ENCODE data around the gene EPHB2.
A peak's percentile ranks its signal among the peaks of the same experiment; 100 is the strongest.
"Not testable (repeated sequence)": the region's sequence is repeated elsewhere in the genome, so short reads cannot be mapped to it uniquely, and the experiment has no call there.

Gene EPHB2

DNA sequence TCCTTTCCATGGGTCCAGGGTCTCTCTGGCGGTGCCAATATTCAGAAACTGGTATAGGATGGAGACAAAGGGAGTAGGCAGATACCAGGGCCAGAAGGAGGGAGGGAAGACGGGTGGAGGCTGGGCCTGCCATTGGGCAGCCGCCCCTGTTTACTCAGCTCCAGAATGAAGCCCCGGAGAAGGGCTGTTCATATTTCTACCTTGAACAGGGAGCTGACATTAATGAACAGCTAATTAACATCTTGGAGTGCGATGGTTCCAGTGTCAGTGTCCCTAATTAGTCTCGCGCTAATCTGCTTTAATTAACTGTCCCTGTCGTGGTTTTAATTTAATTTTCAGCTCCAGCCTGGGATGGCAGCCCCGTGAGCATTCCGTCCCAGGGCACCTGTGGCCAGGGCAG, 113.8 kb downstream of the EPHB2 start:
- no peak for DNase-seq

DNA sequence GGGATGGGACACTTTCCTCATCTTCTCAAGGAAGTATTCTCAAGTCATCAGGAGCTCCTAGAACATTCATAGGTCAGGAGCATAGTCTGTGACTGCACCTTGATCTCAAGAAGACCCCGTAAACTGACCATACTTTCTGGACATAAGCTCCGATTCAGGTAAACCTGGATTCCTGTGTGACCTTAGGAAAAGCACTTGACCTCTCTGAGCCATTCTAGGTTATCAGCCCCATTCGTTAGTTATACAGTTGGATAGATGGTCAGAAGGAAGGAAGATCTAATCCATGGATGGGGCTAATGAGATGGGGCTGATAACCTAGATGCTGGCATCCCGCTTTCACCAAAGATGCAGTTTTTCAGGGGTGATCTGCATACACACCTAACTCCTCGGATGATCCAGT, 114.3 kb downstream of the EPHB2 start:
- DNase-seq = no peak

DNA sequence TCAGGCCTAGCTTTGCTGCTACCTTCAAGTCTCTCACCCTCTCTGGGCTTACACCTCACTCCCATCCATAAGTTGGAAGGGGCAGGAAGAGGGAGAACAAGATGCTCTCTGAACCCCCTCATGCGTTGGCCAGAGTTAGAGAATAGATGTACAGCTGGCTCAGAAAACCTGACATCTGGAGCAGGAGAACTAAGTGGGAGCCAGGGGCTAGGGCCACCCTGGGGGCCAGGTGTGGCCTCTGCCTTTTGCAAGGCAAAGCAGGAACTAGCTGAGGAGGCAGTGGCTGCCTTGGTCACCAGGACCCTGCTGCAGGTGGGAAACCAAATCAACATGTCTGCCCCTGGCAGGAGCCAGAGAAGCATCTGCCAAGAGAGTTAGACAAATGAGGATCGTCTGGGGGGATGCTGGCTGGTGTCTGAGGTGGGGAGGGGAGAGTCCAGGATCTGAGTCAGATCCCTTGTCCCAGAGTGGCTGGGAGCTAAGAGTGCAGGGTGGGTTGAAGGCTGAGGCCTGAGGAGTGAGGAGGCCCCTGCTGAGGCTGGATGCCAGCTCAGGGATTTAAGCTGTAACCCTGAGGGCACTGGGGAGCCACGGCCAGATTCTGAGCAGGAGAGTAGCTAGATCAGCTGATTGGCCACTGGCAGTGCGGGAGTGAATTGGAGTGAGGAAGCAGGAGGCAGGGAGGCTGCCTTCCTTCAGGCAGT, 115.0 kb downstream of the EPHB2 start:
- DNase-seq = no peak

DNA sequence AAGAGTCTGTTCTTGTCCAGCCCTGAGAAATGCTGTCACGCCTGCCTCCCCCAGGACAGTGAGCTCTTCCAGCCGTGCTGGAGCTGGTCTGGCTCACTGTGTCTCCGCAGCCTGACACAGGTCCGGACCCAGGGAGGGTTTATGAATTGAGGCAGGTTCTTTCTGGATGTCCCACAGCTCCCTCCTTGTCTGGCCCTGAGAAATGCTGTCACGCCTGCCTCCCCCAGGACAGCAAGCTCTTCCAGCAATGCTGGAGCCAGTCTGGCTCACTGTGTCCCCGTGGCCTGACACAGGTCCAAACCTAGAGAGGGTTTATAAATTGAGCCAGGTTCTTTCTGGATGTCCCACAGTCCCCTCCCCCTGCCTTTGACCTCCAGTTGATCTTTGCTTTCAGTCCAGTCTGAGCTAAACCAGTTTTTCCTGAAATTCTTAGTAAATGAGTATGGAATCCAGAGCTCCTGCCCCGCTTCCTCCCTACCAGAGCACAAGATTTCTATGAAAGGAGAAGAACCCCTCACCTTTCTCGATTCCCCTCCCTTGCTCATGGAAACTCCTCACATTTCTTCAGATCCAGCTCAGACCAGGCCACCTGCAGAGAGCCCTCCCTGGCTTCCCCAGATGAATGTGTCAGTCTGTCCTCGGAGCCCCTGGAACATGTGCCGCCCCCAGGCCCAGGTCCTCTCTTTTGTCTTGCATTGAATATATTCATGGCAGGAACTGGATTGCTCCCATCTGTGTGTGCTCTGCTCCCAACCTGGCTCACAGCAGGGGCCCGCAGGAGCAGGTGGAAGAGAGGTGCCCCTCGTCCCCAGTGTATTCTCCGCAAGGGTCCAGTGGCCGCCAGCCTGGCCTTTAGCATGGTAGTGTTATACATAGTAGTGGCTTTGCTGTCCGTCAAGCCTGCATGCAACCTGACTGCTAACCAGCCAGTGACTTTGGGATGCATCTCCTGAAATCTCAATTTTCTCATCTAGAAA, 116.3 kb downstream of the EPHB2 start:
- DNase-seq = no peak

DNA sequence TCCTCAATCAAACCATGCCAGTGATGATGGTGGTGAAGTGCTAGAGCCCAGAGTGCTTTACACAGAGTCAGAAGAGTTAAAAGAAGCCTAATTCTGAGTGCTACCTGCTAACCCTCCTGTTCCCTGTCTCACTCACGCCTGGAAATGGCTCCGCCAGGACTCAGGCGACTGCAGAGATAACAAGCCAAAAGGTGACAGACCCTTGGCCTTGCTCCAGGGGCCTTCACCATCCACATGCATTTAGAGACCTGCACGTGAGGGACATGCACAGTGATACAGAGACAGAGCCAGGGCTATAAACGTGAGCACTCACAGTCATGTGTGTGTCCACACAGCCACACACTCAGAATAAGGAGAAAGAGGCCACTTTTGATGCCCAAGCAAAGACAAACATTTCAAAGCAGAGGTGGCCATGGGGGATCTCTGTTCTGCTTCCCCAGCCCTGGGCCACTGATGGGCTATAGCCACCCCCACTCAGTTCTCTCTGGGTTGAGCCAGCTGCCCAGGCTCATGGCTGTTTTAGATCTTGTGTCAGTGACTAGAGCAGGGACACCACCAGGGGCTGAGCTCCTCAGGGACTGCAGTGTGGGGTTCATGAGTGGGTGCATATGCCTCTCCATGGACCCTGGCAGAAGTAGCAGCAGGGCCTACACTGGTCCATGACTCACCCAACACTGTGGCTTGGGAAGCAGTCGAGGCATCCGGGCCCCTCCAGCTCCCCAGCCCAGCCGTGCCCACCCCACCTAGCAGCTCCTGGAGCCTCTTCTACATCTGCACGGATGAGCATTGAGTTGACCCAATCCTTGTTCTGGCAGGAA, 117.2 kb downstream of the EPHB2 start:
- no peak for DNase-seq

DNA sequence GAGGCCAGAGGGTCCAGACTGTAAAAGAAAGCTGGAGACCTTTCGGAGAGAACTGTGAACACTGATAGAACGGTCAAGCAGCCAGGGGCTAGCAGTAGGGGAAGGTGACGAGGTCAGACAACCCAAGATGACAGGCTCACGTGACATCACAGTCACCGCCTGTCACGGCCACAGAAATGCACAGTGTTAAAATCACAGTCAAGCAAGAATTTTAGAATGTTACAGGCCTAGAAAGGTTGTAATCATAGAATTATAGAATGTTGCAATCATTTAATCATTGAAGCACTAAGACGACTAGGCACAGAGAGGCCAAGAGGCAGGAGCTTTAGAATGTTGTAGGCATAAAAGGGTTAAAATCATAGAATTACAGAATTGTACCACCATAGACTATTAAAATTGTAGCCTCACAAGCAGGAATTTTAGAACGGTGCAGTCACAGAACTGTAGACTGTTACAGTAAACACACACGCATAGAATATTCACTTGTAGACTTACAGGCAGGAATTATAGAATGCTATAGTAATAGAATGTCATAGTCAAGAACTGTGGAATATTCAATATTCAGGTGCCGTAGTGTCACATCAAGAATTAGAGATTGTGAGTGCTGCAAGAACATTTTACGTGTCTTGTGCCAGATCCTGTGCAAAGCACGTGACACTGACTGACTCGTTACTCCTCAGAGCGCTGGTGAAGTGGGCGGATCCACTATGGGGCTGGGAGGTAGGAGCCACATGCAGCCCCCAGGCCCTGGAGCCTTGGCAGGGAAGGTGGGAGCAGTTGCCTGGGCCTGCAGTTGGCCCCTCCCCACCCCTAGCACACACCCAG, 118.1 kb downstream of the EPHB2 start:
- no peak for DNase-seq

DNA sequence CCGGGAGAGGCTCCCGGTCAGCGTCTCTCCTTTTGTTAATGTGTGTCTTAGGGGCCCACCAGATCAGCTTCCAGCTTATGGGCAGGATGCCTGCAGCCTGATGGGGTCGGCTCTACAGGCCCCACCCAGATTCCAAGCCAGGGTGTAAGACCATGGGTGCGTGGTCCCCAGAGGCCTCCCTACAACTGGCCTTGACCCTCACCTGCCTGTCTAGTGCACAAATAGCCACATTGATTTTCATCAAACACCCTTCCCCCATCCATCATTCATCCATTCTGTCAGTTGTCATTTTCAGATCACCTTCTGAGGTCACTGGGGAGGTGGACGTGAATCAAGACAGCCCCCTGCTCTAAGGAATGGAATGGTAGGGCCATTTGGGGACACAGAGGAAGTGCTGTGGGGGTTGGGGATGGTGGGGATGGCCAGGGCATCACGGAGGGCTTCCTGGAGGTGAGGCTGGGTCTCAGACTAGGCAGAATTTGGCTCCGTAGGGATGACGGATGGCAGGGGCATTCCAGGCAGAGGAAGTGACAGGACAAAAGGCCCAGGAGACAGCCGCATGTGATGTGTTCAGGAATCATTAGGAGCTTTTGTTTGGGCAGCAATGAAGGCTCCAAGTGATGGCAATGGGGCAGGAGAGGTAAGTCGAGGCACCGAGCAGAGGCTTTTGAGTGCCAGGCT, 118.8 kb downstream of the EPHB2 start:
- no peak for DNase-seq

DNA sequence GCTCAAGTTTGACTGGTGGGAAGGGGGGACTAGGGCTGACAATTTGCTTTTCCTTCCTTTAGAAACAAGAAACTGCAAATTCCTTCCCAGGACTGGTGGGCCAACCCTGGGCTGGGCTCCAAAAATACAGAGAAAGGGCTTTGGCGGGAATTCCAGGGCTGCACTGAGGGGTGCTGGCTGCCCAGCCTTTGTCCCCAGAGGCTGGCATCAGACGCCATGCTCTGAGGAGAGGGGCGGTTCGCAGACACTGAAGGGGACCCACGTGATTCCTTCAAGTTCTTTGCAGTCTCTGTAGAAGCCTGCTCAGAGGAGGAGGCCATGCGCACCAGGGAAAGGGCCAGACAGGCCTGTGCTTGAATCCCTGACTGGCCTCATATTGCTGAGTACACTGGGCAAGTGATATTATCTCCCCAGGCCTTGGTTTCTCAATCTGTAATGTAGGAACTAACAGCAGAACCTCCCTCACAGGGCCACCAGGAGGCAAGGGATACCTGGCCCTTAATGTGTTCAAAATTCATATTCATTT, 119.5 kb downstream of the EPHB2 start:
- DNase-seq = no peak

DNA sequence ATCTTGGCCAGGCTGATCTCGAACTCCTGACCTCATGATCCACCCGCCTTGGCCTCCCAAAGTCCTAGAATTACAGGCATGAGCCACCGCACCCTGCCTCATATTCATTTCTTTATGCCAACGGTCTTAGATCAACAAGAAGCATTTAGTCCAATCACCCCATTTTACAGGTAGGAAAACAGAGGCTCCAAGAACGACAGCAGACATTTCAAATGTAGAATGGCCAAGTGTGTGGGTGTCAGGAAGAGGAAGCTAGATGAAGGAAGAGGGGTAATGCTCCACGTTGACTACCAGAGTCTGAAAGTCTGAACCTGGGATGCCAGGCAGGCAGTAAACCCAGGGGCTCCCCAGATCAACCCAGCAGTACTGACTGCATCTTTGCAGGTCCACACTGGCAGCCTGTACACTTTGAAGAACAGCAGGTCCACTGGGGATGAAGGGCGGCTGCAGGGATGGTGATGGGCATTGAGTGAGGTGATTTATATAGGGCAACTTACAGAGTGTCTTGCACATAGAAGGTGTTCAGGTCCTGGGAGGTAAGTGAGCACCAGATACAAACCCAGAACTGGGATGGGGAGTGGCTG, 120.2 kb downstream of the EPHB2 start:
- no peak for DNase-seq

DNA sequence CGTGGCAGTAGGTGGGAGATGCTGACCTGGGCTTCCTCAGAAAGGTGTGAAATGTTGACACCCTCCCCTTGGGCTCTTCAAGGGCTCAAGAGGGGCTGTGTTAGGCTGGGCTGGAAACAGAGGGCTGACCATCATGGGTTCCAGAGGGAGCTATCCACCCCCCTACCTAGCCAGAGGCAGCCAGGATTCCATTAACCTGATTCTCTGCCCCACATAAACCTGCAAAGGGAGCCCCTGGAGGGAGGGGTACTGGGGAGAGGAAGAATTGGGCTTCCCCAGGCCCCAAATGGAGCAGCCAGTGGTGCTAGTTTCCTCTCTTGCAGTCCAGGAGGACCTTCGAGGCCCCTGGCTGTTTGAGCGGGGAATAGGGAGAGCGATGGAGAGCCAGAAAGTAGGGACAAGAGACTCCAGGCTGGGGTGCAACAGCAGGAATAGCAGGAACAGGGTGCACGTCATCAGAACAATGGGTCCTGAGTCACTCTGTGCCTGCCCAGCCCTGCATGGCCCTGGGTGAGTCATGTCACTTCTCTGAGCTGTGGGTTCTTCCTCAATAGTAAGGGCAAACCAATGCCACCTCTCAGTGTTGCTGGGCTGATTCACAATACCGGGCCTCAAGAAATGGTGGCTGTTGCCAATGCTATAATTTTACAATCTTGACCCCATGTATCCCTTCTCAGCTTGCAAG, 121.2 kb downstream of the EPHB2 start:
- peak; percentile 51 for DNase-seq

DNA sequence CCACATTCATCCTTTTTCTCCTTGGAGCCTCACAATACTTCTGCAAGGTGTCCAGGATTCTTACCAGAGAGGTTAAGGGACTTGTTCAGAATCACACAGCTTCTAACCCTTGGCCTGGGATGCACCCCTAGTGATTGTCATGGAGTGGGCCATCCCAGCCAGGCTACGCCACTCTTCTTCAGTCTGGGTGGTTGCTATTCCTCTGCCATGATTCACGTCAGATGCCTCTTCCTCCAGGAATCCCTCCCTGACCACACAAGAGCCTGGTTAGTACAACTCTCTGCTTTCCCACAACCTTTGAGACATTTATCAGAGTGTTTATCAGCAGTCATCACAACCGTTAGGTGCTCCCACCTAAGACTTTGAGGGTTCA, 121.8 kb downstream of the EPHB2 start:
- no peak for DNase-seq

DNA sequence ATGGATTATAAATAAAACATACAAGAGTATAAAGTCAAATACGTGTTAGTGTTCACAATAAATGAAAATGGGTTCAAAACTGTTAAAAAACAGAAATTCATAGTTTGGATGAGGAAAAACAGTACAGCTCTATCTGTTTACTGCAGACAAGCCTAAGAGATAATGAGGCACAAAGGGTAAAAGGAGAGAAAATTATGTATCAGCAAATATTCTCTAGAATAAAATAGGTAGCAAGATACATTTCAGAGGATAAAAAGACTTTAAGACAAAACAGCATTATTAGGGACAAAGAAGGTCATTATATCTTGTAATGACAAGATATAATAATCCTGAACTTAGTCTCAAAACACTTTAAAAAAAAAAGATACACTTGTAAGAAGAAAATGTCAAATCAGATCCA, 123.1 kb downstream of the EPHB2 start:
- DNase-seq = no peak

DNA sequence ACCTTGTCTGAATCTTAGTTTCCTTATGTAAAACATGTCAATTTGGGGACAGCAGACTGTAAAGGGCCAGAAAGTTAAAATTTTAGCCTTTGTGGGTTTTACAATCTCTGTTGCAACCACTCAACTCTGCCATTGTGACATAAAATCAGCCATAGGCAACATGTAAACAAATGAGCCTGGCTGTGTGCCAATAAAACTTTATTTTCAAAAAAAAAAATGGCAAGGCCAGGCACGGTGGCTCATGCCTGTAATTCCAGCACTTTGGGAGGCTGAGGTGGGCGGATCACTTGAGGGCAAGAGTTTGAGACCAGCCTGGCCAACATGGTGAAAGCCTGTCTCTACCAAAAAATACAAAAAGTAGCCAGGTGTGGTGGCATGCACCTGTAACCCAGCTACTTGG, 123.8 kb downstream of the EPHB2 start:
- not testable (repeated sequence) for DNase-seq

DNA sequence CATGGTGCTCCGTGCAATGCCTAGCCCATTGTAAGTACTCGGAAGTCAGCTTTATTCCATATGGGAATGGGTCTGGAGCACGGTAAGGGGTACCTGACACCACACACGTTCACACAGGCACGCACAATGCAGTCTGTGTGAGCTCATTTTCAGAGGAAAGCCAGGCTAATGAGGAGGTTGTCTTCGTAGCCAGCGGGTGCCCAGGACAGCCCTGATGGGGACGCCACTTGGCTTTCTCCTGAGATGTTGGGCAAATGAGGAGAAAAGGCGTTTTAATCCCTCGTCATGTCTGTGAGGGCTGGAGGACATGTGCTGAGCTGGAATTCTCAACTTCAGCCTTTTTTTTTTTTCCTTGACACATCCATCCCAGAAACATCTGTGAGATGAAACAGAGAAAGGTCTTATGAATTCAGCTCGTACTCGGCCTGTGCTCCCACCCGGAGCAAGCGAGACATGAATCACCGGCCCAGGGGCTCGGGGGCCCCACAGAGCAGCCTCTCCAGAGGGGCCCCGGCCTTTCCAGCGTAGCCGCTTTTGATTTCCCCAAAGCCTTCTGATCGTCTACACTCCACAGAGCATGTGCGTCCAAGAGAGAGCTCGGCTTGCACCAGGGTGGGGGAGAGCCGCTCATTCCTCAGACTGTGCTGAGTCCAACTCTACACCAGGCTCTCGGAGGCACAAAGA, 125.1 kb downstream of the EPHB2 start:
- no peak for DNase-seq

DNA sequence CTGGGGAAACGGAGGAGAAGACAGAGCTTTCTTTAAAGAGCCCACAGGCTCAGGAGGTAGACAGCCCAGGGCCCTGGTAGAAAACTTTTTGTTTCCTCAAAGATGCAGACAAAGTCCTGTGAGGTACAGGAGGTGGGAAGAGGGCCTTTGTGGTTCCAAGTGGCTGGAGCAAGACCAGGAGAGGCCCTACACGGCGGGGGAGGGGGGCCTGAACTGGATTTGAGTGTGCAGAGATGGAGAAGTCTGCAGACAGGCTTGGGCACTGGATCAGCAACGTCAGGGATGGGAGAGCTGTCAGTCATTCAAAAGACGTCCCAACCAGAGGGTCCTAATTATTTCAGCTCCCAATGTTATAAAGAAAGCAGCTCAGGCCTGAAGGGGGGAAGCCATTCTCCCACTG, 126.2 kb downstream of the EPHB2 start:
- DNase-seq = no peak

DNA sequence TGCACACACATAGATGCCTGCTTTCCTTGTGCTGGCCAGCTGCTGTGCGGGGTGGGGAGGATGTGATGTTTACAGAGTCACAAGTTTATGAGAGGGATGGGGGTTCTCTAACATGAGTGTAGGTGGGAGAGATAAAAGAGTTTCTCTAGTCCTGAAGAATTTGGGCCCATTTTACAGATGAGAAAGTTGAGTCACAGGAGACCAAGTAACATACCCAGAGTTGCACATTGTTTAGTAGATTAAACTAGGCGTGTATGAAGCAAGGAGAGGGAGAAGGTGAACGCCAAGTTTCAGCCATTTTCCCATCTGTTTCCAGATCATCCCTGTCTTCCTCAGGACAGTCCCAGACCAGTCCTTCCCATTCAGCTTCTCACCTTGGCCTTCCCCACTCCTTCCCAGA, 126.7 kb downstream of the EPHB2 start:
- no peak for DNase-seq

DNA sequence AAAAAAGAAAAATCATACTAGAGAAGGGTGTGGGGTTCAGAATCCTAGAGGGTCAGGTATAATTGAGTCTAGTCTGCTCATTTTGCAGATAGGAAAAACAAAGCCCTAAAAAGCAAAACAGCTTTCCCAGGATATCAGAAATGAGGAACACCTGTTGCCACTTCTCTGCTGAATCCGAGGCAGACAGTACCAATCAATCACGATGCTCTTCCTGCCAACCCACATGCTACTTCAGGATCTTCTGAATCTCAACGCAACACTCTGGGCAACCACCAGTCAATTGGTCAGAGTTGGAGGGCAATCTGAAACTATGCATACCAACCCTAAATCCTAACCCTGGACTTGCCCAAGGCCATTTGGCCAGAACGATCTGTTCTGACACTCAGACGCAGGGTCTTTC, 128.3 kb downstream of the EPHB2 start:
- no peak for DNase-seq

DNA sequence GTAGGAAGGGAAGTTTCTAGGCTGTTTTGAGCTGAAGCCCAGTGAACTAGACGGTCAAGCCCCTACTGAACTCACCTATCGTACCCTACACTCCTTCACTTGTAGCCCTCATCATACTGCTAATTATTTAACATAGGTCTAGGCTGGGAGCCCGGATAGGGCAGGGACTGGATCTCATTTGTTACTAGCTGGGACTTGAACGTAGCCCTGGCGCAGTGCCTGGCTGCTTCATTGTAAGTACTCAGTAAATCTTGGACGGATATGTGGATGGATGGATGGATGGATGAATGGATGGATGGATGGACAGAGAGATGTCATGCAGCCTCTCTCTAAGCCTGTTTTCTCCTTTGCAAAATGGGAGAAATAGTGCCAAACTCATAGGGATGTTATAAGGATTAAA, 129.2 kb downstream of the EPHB2 start:
- no peak for DNase-seq

DNA sequence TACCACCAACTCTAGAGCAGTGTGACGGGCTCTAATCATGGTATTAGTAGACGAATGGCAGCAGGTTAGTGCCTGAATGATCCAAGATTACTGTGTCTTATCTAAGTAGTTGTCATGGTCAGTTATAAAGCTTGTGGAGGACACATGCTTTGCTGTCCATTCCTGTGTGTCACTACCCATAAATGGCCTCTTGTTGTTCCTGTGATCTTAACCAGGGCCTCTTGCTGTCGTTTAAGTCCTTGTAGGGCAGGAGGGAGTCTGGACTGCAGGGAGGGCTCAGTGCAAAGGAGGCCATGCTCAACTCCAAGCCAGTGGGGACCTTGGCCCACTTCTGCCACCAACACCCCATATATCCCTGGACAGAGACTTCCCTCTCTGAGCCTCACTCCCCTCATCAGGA, 130.5 kb downstream of the EPHB2 start:
- DNase-seq = no peak

DNA sequence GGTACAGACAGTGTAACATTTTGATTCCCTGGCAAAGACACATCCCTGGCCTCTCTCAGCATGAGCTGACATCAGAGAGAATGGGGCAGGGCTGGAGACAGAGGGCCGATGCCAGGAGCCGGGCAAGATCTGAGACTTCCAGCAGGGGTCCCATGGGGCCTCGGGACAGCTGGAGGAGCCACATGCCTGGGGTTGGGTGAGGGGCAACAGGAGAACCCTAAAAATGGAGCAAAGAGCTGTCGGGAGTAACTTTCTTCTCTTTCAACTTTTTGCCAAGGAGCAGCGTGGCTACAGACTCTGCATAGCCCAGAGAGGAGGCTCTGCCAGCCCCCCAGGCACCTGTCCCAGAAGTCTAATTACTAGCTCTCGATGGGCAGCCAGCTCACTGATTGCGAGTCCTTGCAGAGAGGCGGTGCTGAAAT, 131.2 kb downstream of the EPHB2 start:
- no peak for DNase-seq

Data from GOT3 (cell line).